Type B pancreatic cell (in vitro differentiated cells): Measurements from ENCODE around the gene AFAP1L1. TPM values are rescaled to one million over a fixed set of nuclear protein-coding genes. Genes with fewer than 3 reads are reported as not detected.

ENCODE experiments used
- DNase-seq: peaks from one replicate; pipeline ENCODE4 v3.0.0; 2021; ENCODE audit warnings: mixed read lengths; ENCODE audit not compliant: unreplicated experiment; ENCODE audit errors: extremely low spot score
- H3K27ac Mint-ChIP-seq: 2 replicates; pipeline ENCODE4 v1.8.0; 2021; ENCODE audit warnings: mild to moderate bottlenecking, mixed read lengths
- H3K27me3 Mint-ChIP-seq: 2 replicates; pipeline ENCODE4 v1.8.0; 2021; ENCODE audit warnings: mixed read lengths
- H3K36me3 Mint-ChIP-seq: 2 replicates; pipeline ENCODE4 v1.8.0; 2021; ENCODE audit warnings: mixed read lengths
- H3K4me1 Mint-ChIP-seq: one replicate; pipeline ENCODE4 v1.8.0; 2021; ENCODE audit warnings: mixed read lengths; ENCODE audit not compliant: unreplicated experiment
- H3K4me3 Mint-ChIP-seq: 2 replicates; pipeline ENCODE4 v1.8.0; 2021; ENCODE audit warnings: mild to moderate bottlenecking, mixed read lengths
- H3K9me3 Mint-ChIP-seq: 2 replicates; pipeline ENCODE4 v1.8.0; 2021; ENCODE audit warnings: mixed read lengths
- CTCF ChIP-seq: fragments of 200-600 bp; sonication (generic); conservative IDR thresholded peaks from 2 replicates; pipeline ENCODE4 v1.5.0; 2021; ENCODE audit warnings: antibody characterized with exemption, mild to moderate bottlenecking
- total RNA-seq: library from RNA; stranded (reverse); gene quantifications from 2 replicates; pipeline ENCODE4 v1.2.1, GENCODE V29; 2021; ENCODE audit warnings: low replicate concordance

The AFAP1L1 gene
- total RNA-seq, 1 donor from 2014 or later = 6.4 TPM

- no peak for TF ChIP-seq CTCF
- Mint-ChIP-seq H3K4me1 (peaks cover 5% of the 10 kb centered on the region), H3K27me3 (peaks cover 60% of the 10 kb centered on the region), H3K27ac (no peak overlapping the region), H3K9me3 (no peaks in the 10 kb centered on the region), H3K36me3 (no peaks in the 10 kb centered on the region), H3K4me3 (no peak overlapping the region)
- DNase-seq = no peak
Measured at GRCh38 chr5:149277801-149278200, 6.1 kb downstream of the AFAP1L1 start.

DNA sequence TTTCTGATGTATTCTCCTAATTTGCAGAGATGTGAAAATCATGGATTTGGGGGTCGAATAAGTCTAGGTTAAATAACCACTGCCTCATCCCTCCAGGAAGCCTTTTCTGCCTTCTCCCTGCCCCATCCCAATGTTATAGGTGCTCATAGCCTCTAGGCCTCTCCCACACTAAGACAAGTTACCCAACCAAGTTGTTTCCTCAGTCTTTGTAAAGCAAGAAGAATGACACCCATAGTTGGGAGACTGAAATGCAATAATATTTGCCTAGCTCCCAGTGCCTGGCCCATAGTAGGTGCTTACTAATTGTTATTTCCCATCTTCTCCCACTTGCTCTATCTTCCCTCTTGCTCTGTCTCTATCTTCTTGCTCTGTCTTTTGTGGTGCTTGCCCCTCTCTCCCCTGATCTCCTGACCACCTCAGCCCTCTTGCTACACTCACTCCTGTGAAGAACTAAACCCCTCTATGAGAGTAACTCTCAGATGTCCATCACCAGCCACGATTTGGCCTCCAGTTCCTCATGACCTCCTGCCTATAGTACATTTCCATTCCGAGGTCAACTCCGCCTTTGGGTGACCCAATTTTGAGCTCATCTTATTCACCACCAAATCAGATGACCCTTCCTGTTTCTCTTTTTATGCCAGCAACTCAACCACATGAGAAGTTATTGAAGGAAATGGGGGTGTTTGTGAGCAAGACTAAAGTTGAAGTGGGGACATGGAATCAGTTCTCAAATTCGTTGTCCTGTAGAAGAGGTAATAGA lies 7.0 kb downstream of the AFAP1L1 start:
- Mint-ChIP-seq H3K27ac (no peak overlapping the region), H3K36me3 (no peaks in the 10 kb centered on the region), H3K4me1 (peaks cover 5% of the 10 kb centered on the region), H3K27me3 (peaks cover 52% of the 10 kb centered on the region), H3K4me3 (no peak overlapping the region), H3K9me3 (no peaks in the 10 kb centered on the region)
- DNase-seq = no peak
- no peak for TF ChIP-seq CTCF

- no peaks in the 10 kb centered on the region for H3K36me3 Mint-ChIP-seq
- no peak overlapping the region for H3K27ac Mint-ChIP-seq
- H3K9me3 Mint-ChIP-seq = no peaks in the 10 kb centered on the region
- no peak for DNase-seq
- TF ChIP-seq CTCF = no peak
- H3K4me3 Mint-ChIP-seq = no peak overlapping the region
- H3K4me1 Mint-ChIP-seq = peaks cover 4% of the 10 kb centered on the region
- H3K27me3 Mint-ChIP-seq = peaks cover 46% of the 10 kb centered on the region
Measured at GRCh38 chr5:149279661-149280060, 8.0 kb downstream of the AFAP1L1 start.

- Mint-ChIP-seq H3K27ac (no peak overlapping the region), H3K4me1 (peaks cover 5% of the 10 kb centered on the region), H3K9me3 (no peaks in the 10 kb centered on the region), H3K36me3 (no peaks in the 10 kb centered on the region), H3K27me3 (peaks cover 43% of the 10 kb centered on the region), H3K4me3 (no peak overlapping the region)
- TF ChIP-seq CTCF = no peak
- no peak for DNase-seq
Measured at GRCh38 chr5:149280124-149280523, 8.5 kb downstream of the AFAP1L1 start.

GRCh38 chr5:149280802-149281201 lies 9.1 kb downstream of the AFAP1L1 start:
- DNase-seq = no peak
- Mint-ChIP-seq H3K36me3 (no peaks in the 10 kb centered on the region), H3K27ac (no peak overlapping the region), H3K4me1 (peaks cover 5% of the 10 kb centered on the region), H3K9me3 (no peaks in the 10 kb centered on the region), H3K4me3 (no peak overlapping the region), H3K27me3 (peaks cover 38% of the 10 kb centered on the region)
- TF ChIP-seq CTCF = no peak
